Mesendoderm (in vitro differentiated cells): Measurements from ENCODE around the gene SMIM15.

Experiments
- DNase-seq: peaks from one replicate; pipeline ENCODE4 v3.0.0; 2013
- H2AK5ac ChIP-seq: 2 replicates; pipeline ENCODE4 v1.6.1; 2013; ENCODE audit warnings: low read length, inconsistent platforms
- H2BK120ac ChIP-seq: 2 replicates; pipeline ENCODE4 v1.6.1; 2013; ENCODE audit warnings: low read depth, mild to moderate bottlenecking, low read length, moderate library complexity, mixed read lengths
- H2BK15ac ChIP-seq: replicated peaks from 2 replicates; pipeline ENCODE4 v1.6.1; 2013; ENCODE audit warnings: low read depth, mild to moderate bottlenecking, moderate library complexity
- H2BK5ac ChIP-seq: 2 replicates; pipeline ENCODE4 v1.6.1; 2013; ENCODE audit warnings: low read length, inconsistent platforms
- H3K18ac ChIP-seq: 2 replicates; pipeline ENCODE4 v1.6.1; 2013; ENCODE audit warnings: mild to moderate bottlenecking, low read length, mixed read lengths
- H3K23ac ChIP-seq: one replicate; pipeline ENCODE4 v1.6.1; 2013; ENCODE audit warnings: low read length
- H3K27ac ChIP-seq: 2 replicates; pipeline ENCODE4 v1.5.1; 2013; ENCODE audit warnings: low read depth, mild to moderate bottlenecking, inconsistent platforms, low read length, moderate library complexity
- H3K27me3 ChIP-seq: 2 replicates; pipeline ENCODE4 v1.6.1; 2013; ENCODE audit warnings: low read length, control low read depth, mild to moderate bottlenecking, inconsistent platforms; ENCODE audit not compliant: insufficient read depth, poor library complexity
- H3K36me3 ChIP-seq: 2 replicates; pipeline ENCODE4 v1.6.1; 2013; ENCODE audit warnings: low read length, inconsistent platforms; ENCODE audit not compliant: control insufficient read depth, insufficient read depth
- H3K4ac ChIP-seq: one replicate; pipeline ENCODE4 v1.6.1; 2013; ENCODE audit warnings: low read depth, mild to moderate bottlenecking, low read length, moderate library complexity
- H3K4me1 ChIP-seq: 2 replicates; pipeline ENCODE4 v1.6.1; 2013; ENCODE audit warnings: low read depth, low read length, inconsistent platforms; ENCODE audit not compliant: control insufficient read depth
- H3K4me2 ChIP-seq: 2 replicates; pipeline ENCODE4 v1.6.1; 2013; ENCODE audit warnings: low read length
- H3K4me3 ChIP-seq: 2 replicates; pipeline ENCODE4 v1.5.1; 2013; ENCODE audit warnings: mild to moderate bottlenecking, low read length
- H3K56ac ChIP-seq: one replicate; pipeline ENCODE4 v1.6.1; 2013; ENCODE audit warnings: low read length
- H3K79me1 ChIP-seq: 2 replicates; pipeline ENCODE4 v1.6.1; 2013; ENCODE audit warnings: low read length, inconsistent platforms
- H3K79me2 ChIP-seq: 2 replicates; pipeline ENCODE4 v1.6.1; 2013; ENCODE audit warnings: mild to moderate bottlenecking, low read length; ENCODE audit not compliant: control insufficient read depth, insufficient read depth
- H3K9ac ChIP-seq: 2 replicates; pipeline ENCODE4 v1.6.1; 2013; ENCODE audit warnings: low read length, inconsistent platforms
- H4K5ac ChIP-seq: one replicate; pipeline ENCODE4 v1.6.1; 2013; ENCODE audit warnings: low read length
- H4K8ac ChIP-seq: one replicate; pipeline ENCODE4 v1.6.1; 2013; ENCODE audit warnings: low read depth, mild to moderate bottlenecking, control low read depth, low read length, moderate library complexity
- WGBS: extraction: QIAGEN DNeasy Blood & Tissue Kit; methylation state at CpG from one replicate; pipeline ENCODE4 v1.1.7; 2013; ENCODE audit warnings: low lambda C conversion rate, missing lambda C conversion rate; ENCODE audit not compliant: insufficient coverage; ENCODE audit errors: extremely low coverage; 5-methylcytosine and 5-hydroxymethylcytosine counted together

SMIM15 gene

GRCh38 chr5:61141801-61142200 is 20.5 kb downstream of the SMIM15 start:
- H3K27ac ChIP-seq, result no peak overlapping the region
- H3K79me1 ChIP-seq, result no peaks in the 10 kb centered on the region
- no peak overlapping the region for H3K4me2 ChIP-seq
- no peak overlapping the region for H3K4ac ChIP-seq
- no peak overlapping the region for H2BK15ac ChIP-seq
- no peak overlapping the region for H3K23ac ChIP-seq
- no CpG with 5 or more reads among the region's 1 CpG for WGBS
- H2AK5ac ChIP-seq, result no peak overlapping the region
- H2BK5ac ChIP-seq, result no peak overlapping the region
- H3K27me3 ChIP-seq, result no peaks in the 10 kb centered on the region
- no peak overlapping the region for H3K4me3 ChIP-seq
- DNase-seq, result no peak
- no peak overlapping the region for H3K56ac ChIP-seq
- no peak overlapping the region for H2BK120ac ChIP-seq
- no peaks in the 10 kb centered on the region for H3K79me2 ChIP-seq
- no peak overlapping the region for H3K18ac ChIP-seq
- no peak overlapping the region for H4K5ac ChIP-seq
- H3K36me3 ChIP-seq, result no peaks in the 10 kb centered on the region
- no peak overlapping the region for H4K8ac ChIP-seq
- no peak overlapping the region for H3K9ac ChIP-seq
- no peaks in the 10 kb centered on the region for H3K4me1 ChIP-seq

- no CpG with 5 or more reads among the region's 4 CpGs for WGBS
- Histone ChIP-seq H3K9ac (no peak overlapping the region), H4K5ac (no peak overlapping the region), H3K27ac (no peak overlapping the region), H2BK15ac (no peak overlapping the region), H2AK5ac (no peak overlapping the region), H3K18ac (no peak overlapping the region), H3K23ac (no peak overlapping the region), H3K27me3 (no peaks in the 10 kb centered on the region), H3K56ac (no peak overlapping the region), H4K8ac (no peak overlapping the region), H3K79me2 (no peaks in the 10 kb centered on the region), H2BK120ac (no peak overlapping the region), H3K4me3 (no peak overlapping the region), H3K36me3 (no peaks in the 10 kb centered on the region), H2BK5ac (no peak overlapping the region), H3K79me1 (no peaks in the 10 kb centered on the region), H3K4me1 (no peaks in the 10 kb centered on the region), H3K4me2 (no peak overlapping the region), H3K4ac (no peak overlapping the region)
- no peak for DNase-seq
Observed at GRCh38 chr5:61139931-61140330, 22.3 kb downstream of the SMIM15 start.

- no peak overlapping the region for H4K5ac ChIP-seq
- H3K18ac ChIP-seq, result no peak overlapping the region
- H4K8ac ChIP-seq, result no peak overlapping the region
- no peaks in the 10 kb centered on the region for H3K4me1 ChIP-seq
- no peak overlapping the region for H2AK5ac ChIP-seq
- H2BK120ac ChIP-seq, result no peak overlapping the region
- no peaks in the 10 kb centered on the region for H3K27me3 ChIP-seq
- H3K79me2 ChIP-seq, result no peaks in the 10 kb centered on the region
- no peak overlapping the region for H2BK15ac ChIP-seq
- no peak overlapping the region for H3K4ac ChIP-seq
- H3K27ac ChIP-seq, result no peak overlapping the region
- H3K23ac ChIP-seq, result no peak overlapping the region
- peak; percentile 36 for DNase-seq
- no peaks in the 10 kb centered on the region for H3K79me1 ChIP-seq
- WGBS, result no CpG with 5 or more reads among the region's 5 CpGs
- H3K9ac ChIP-seq, result no peak overlapping the region
- no peak overlapping the region for H3K4me3 ChIP-seq
- H3K36me3 ChIP-seq, result no peaks in the 10 kb centered on the region
- H2BK5ac ChIP-seq, result no peak overlapping the region
- H3K4me2 ChIP-seq, result no peak overlapping the region
- H3K56ac ChIP-seq, result no peak overlapping the region
Observed at GRCh38 chr5:61139094-61139873, 23.0 kb downstream of the SMIM15 start.

GRCh38 chr5:61137835-61138234 is 24.4 kb downstream of the SMIM15 start:
- no peak overlapping the region for H3K23ac ChIP-seq
- no peak overlapping the region for H2AK5ac ChIP-seq
- no peak overlapping the region for H4K8ac ChIP-seq
- H3K79me2 ChIP-seq, result no peaks in the 10 kb centered on the region
- no peaks in the 10 kb centered on the region for H3K36me3 ChIP-seq
- no peak overlapping the region for H3K9ac ChIP-seq
- H3K27me3 ChIP-seq, result no peaks in the 10 kb centered on the region
- H3K4me2 ChIP-seq, result no peak overlapping the region
- H2BK5ac ChIP-seq, result no peak overlapping the region
- no peak overlapping the region for H4K5ac ChIP-seq
- no peak overlapping the region for H3K56ac ChIP-seq
- no peak overlapping the region for H3K18ac ChIP-seq
- H2BK15ac ChIP-seq, result no peak overlapping the region
- no peaks in the 10 kb centered on the region for H3K79me1 ChIP-seq
- no peak overlapping the region for H3K27ac ChIP-seq
- no peak overlapping the region for H3K4me3 ChIP-seq
- H3K4ac ChIP-seq, result no peak overlapping the region
- H3K4me1 ChIP-seq, result no peaks in the 10 kb centered on the region
- no CpG with 5 or more reads among the region's 1 CpG for WGBS
- H2BK120ac ChIP-seq, result no peak overlapping the region
- no peak for DNase-seq

GRCh38 chr5:61132559-61132958 is 29.7 kb downstream of the SMIM15 start:
- Histone ChIP-seq H3K4me1 (peaks cover 1% of the 10 kb centered on the region), H3K79me2 (no peaks in the 10 kb centered on the region), H2BK5ac (no peak overlapping the region), H3K27me3 (no peaks in the 10 kb centered on the region), H3K4ac (no peak overlapping the region), H3K9ac (no peak overlapping the region), H2BK15ac (no peak overlapping the region), H3K79me1 (no peaks in the 10 kb centered on the region), H3K4me2 (no peak overlapping the region), H4K5ac (no peak overlapping the region), H3K56ac (no peak overlapping the region), H2BK120ac (no peak overlapping the region), H3K23ac (no peak overlapping the region), H2AK5ac (no peak overlapping the region), H3K36me3 (no peaks in the 10 kb centered on the region), H3K18ac (no peak overlapping the region), H3K4me3 (no peak overlapping the region), H4K8ac (no peak overlapping the region), H3K27ac (no peak overlapping the region)
- no CpG with 5 or more reads among the region's 1 CpG for whole genome bisulfite sequencing
- peak; percentile 61 for DNase-seq

- H3K56ac ChIP-seq, result no peak overlapping the region
- H4K8ac ChIP-seq, result no peak overlapping the region
- no peak overlapping the region for H3K23ac ChIP-seq
- no peak overlapping the region for H2BK120ac ChIP-seq
- H3K4ac ChIP-seq, result no peak overlapping the region
- no peak overlapping the region for H2BK15ac ChIP-seq
- WGBS, result no CpG with 5 or more reads among the region's 2 CpGs
- DNase-seq, result no peak
- H3K4me3 ChIP-seq, result no peak overlapping the region
- H3K18ac ChIP-seq, result no peak overlapping the region
- no peak overlapping the region for H4K5ac ChIP-seq
- H3K79me1 ChIP-seq, result no peaks in the 10 kb centered on the region
- no peak overlapping the region for H3K27ac ChIP-seq
- H3K4me2 ChIP-seq, result no peak overlapping the region
- H2AK5ac ChIP-seq, result no peak overlapping the region
- H3K79me2 ChIP-seq, result no peaks in the 10 kb centered on the region
- no peaks in the 10 kb centered on the region for H3K27me3 ChIP-seq
- no peak overlapping the region for H2BK5ac ChIP-seq
- no peaks in the 10 kb centered on the region for H3K36me3 ChIP-seq
- peaks cover 1% of the 10 kb centered on the region for H3K4me1 ChIP-seq
- no peak overlapping the region for H3K9ac ChIP-seq
Observed at GRCh38 chr5:61130289-61130688, 32.0 kb downstream of the SMIM15 start.
